GM21576 (cell line): ENCODE data around the gene SYT2.
"Not testable (repeated sequence)": the region's sequence is repeated elsewhere in the genome, so short reads cannot be mapped to it uniquely, and the experiment has no call there.

Experiments used
- ATAC-seq: cut with Tn5 transposase; IDR thresholded peaks from one replicate; pipeline ENCODE4 v1.9.1; 2021; ENCODE audit warnings: mild to moderate bottlenecking, moderate library complexity; ENCODE audit not compliant: unreplicated experiment

Gene SYT2

DNA sequence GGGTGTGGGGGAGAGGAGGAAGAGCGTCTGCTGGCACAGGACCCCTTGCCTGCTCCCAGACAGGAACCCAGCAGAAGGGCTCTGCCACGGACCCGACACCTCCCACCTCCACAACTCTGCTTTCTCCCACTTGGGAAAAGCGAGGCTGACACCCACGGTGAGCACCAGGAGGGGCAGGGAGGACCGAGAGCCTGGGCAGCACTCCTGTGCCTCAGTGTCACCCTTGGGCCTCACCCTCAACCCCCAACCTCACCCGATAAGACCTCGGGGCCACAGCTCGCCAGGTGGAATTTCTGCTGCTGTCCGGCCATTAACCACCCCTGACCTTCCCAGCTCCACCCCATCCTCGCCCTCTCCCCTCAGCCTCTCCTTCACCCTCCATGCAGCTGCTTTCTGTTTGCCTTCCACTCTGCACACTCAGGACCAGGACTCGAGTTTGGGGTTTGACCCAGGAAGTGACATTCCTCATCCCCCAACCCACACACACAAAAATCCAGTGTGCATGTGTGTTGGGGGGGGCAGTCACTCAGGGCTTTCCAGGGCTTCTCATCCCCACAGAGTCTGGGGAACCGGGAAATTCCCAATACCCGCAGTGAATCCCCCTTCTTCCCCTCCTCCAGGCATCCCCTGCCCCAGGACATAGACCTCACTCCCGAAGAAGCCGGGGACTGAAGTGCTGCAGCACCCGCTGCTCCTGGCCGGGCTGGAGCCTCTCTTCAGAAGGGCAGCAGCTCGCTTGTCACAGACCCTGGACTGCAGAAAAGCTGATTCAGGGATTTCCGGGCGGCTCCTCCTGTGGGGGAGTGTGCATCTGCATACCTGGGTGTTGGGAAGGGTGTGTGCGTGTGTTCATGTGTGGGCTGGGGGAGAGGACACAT lies 65.8 kb downstream of the SYT2 start:
- no peak for ATAC-seq

DNA sequence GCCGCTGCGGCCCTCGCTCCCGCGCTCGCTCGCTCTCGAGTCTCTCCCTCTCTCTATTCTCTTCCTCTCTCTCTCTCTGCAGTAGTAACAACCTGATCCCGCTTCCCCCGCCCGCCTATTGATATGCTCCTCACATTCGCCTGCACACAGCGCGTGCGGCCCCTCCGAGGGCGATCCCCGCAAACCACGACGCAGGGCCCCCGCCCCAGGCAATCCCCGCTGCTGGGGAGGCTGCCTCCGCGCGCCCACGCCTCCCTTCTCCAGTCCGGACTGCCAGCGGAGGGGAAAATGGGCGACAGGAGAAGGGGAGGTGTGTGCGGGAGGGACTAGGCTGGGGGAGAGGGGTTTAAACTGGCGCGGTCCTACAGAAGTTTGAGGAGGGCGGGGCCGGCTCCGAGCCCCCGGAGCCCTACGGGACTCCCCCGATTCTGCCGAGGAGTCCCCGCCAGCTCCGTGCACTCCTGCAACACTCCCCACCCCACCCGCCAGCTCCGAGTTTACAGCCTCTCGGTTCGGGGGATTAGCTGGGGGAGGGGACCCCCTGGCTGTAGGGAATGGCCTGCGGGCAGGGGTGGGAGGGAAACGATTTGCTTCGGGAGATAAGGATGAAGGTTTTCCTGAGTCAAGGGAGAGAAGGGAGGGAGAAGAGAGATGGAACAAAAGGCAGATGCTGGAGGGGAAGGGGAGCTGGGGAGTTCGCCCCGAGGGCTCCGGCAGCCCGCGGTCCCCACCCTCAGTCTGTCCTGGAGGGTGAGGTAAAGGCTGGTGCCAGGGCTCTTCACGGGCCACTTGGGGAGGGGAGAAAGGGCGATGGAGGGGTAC lies 66.6 kb downstream of the SYT2 start:
- ATAC-seq: no peak

DNA sequence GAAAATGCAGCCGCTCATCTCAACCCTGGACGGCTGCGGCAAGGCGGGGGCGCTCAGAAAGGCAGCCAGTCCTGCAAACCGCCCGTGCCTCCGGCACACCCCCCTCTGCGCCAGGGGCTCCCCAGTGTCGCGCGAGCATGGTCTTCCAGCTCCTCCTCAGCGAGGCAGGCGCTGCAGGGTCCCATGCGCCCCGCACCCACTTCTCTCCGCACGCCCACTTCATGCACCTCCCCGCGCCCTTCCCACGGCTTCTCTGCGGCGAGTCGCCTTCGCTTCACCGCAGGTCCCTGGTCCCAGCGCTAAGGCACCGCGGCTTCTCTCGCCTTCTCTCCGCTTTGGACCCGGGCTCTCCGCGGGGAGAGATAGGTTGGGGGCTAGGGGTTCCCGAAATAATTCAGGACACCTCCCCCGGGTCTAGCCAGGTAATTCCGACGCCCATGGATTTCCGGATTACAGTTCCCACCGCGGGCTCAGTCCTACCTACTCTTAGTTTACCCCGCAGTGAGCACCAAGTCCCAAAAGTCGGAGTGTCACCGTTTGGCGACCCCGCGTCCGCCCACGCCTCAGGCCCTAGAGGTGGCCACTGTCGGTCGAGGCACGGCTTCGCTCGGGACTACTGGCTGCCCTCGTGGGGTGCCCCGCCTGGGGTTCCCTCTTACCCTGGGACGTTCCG lies 67.5 kb downstream of the SYT2 start:
- no peak for ATAC-seq

DNA sequence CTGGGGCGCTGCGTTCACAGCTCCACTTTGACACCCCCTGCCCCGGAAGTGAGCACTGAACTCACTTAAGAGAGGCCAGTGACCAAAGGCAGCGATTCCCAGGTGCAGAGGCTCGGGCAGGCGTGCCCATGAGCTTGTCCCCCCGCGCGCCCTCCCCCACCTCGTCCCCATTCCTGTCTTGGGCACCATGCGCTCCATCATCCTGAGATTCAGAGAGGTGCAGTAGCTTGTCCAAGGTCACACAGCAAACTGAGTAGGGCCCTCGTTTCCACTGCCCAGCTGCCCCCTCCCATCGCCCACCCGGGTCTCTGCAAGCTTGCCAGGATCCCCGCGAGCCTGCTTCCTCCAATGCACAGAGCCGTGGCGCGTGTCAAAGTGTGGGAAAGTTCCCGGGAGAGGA lies 68.0 kb downstream of the SYT2 start:
- no peak for ATAC-seq

- ATAC-seq: no peak
Measured at GRCh38 chr1:202639500-202639899, 70.8 kb downstream of the SYT2 start.

GRCh38 chr1:202638701-202639305 lies 71.5 kb downstream of the SYT2 start:
- not testable (repeated sequence) for ATAC-seq

- ATAC-seq: no peak
Measured at GRCh38 chr1:202638019-202638700, 72.1 kb downstream of the SYT2 start.

- not testable (repeated sequence) for ATAC-seq
Measured at GRCh38 chr1:202637321-202638018, 72.8 kb downstream of the SYT2 start.

GRCh38 chr1:202636171-202636570 lies 74.1 kb downstream of the SYT2 start:
- ATAC-seq: not testable (repeated sequence)

DNA sequence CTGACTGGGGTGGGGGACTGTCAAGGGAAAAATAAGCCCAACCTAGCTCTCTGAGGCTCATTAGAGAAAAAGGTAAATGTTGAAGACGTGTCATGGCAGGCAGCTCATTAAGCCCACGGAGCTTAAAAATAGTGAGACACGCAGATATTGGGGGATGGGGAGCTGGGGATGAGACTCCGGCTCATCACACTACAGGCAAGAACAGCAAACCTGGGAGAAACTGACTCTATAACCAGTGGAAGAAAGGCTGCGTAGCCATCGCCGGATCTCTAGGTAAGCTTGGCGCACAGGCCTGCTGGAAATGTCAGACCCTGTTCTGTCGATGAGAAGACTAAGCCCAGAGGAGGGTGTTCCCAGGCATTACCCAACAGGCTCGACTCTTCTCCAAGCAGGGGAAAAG lies 78.0 kb downstream of the SYT2 start:
- ATAC-seq: no peak

DNA sequence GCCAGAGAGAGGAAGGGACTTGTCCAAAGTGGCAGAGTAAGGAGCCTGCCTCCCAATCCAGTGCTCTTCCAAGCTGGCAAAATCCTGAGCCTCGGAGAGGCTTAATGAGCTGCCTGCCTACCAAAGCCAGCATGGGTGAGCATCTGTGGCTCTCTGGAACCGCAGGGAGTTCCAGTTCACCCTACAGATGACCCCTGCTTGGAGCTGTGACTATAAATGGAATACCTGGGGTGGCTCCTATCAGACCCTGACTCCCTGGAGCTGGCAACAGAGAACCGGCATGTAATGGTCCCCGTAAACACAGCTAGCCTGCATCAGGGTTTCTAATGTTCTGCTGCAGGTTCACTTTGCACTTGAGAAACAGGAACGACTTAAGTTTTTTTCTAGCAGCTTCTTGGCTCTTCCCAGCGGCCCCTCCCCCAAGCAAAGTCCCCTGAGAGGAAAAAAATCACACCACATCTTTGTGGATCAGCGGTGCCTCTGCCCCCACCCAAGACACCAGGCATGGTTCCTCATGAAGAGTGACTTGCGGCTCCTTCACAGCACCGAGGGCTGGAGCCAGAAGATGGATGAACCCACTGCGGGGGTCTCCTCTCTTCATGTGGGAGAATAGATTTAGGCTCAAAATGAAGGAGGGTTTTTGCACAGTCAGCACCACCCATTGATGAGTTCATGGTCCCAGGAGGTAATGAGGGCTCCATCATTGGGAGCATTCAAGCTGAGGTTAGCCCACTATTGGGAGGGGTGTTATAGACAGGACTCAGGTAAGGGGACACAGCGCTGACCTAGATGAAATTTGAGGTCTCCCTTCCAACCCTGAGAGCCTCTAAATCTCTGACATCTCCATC lies 79.0 kb downstream of the SYT2 start:
- ATAC-seq: no peak

- no peak for ATAC-seq
Measured at GRCh38 chr1:202630541-202630940, 79.7 kb downstream of the SYT2 start.

DNA sequence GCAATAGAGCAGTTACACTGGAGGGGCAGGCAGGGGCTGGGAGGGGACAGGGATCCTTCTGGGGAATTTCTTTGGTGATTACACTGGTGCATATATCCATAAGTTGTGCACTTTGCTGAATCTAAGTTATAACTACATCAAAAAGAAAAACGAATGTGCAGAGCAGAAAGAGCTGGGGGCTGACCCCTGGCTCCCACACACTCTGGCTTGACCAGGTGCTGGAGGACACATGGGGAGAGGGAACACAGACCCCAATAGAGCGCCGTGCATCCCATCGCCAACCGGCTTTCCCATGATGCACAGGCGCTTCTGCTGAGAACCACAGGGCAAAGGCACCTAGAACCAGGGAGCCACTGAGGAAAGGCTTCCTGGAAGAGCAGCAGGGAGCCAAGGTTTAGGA lies 80.2 kb downstream of the SYT2 start:
- ATAC-seq: not testable (repeated sequence)

- ATAC-seq: peak; percentile 57
Measured at GRCh38 chr1:202629257-202629811, 80.9 kb downstream of the SYT2 start.

DNA sequence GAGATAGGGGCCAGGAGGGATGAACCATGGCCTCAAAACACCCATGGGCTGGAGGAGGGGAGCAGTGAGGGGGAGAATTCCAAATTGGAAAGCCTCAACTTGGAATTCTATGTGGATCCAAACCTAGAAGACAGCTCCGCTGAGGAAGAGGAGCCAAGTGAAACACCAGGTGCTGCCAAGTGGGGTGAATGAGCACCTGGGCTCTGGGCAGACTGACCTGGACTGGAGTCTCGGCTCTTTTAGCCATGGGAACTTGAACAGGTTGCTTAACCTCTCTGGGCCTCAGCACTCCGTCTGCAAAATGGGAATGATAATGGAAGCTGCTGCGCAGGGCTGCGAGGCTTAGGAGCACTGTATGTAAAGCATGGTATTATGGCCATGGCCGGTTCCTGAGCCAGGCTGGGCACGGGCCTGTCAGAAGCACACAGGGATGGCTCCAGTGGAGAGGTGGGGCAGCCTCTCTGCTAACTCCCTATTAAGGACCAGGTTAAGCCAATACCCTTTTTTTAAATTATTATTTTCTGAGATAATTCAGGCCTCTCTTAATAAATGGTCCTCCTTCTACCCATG lies 81.5 kb downstream of the SYT2 start:
- no peak for ATAC-seq

GRCh38 chr1:202627841-202628565 lies 82.3 kb downstream of the SYT2 start:
- ATAC-seq: no peak

DNA sequence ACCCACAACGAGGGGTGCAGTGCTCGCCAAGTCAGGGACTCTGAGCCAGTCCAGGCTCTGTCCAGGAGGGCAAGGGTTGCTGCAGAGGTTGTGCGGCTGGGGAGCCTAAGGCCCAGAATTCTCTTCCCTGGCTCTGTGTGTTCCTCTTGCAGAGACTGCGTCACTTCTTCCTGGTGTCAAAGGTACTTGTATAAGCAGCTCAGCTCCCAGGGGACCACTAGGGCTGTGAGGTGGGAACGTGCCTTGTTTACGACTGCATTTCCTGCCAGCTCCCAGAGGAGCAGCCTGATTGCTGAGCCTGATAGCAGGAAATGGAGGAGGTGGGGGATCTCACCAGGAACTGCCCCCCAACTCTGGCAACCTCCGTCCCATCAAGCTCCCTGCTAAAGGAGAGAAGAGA lies 83.2 kb downstream of the SYT2 start:
- ATAC-seq: not testable (repeated sequence)
